ENCODE results near the gene LRIF1. TPM values are rescaled to one million over a fixed set of nuclear protein-coding genes. Genes with fewer than 3 reads are reported as not detected.
A peak's percentile ranks its signal among the peaks of the same experiment; 100 is the strongest.

The LRIF1 gene
- total and polyA plus RNA-seq, 2 of the 8 experiments (the other 6 are each of a cell fraction or from before 2014, with no cell fraction given): 5.2 to 19.3 TPM

DNA sequence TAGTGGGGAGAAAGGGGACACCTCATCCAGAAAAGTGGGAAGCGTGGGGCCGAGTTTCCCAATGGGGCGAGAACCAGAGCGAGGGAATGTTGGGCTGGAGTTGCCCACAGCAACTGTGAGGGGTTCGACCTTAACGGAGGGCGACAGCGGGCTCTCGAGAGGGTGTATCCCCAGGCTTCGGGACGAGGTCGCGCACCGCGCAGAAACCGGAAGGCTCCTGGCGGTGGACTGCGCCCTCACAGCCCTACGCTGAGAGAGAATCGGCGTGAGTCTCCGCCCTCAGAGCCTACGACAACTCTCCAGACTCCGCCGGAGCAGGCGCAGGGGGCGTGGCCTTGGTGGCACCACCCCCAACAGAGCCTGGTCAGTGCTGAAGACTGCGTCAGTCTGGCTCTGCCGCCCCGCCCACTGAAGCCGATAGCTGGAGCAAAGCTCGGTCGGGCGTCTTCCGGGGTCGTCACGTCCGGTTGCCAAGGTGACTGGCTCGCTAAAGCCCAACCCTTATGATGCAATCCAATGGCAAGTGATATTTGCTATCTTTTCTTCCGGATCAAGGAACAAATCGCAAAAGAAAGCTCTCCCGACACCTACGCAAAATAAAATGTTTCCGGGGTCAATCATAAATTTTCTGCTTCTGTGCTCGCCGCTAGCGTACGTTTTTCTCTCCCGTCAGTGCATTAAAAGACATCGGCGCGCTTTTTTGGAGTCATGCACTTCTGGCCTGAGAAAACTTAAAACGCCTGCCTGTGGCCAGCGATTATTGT lies at the start of gene LRIF1 (continued):
- TF ChIP-seq NRF1 (IDR thresholded peaks at IDR 0.05; ENCODE audit: low read depth, low read length): peak; percentile 37; the same call in 1 of the 2 replicates
- TF ChIP-seq CBX5 (IDR thresholded peaks at IDR 0.05; ENCODE audit: low read depth, low read length): no peak
- no peak for TF ChIP-seq KDM1A (IDR thresholded peaks at IDR 0.05; ENCODE audit: borderline replicate concordance, low read length)
- no peak for TF ChIP-seq EZH2 (IDR thresholded peaks at IDR 0.05; ENCODE audit: low read depth, low read length, severe bottlenecking)
- TF ChIP-seq EGR1 (IDR thresholded peaks at IDR 0.05; ENCODE audit: borderline replicate concordance, low read depth, low read length): no peak
- TF ChIP-seq YY1 (IDR thresholded peaks at IDR 0.05; ENCODE audit: low read depth, low read length): no peak
- TF ChIP-seq POLR2AphosphoS5 (IDR thresholded peaks at IDR 0.05; ENCODE audit: low read depth, low read length): peak; percentile 90
- no peak for TF ChIP-seq SIX5 (IDR thresholded peaks at IDR 0.05; ENCODE audit: low read depth, low read length)
- TF ChIP-seq GTF2F1 (IDR thresholded peaks at IDR 0.05; ENCODE audit: borderline replicate concordance, low read depth, low read length): no peak
- TF ChIP-seq ZNF274 (IDR thresholded peaks at IDR 0.05; ENCODE audit: borderline replicate concordance, extremely low read depth, low read length): no peak
- no peak for TF ChIP-seq CHD2 (IDR thresholded peaks at IDR 0.05; ENCODE audit: low read length)
- TF ChIP-seq SP2 (IDR thresholded peaks at IDR 0.05; ENCODE audit: low read length): no peak
- no peak for TF ChIP-seq JUN (IDR thresholded peaks at IDR 0.05; ENCODE audit: low read depth, low read length)
- TF ChIP-seq EP300 (IDR thresholded peaks at IDR 0.05; ENCODE audit: borderline replicate concordance in 1 of 2, low read depth in 2 of 2, low read length in 2 of 2): no peak
- TF ChIP-seq RNF2 (IDR thresholded peaks at IDR 0.05; ENCODE audit: borderline replicate concordance, low read depth, low read length, missing control alignments, poor library complexity, severe bottlenecking): no peak
- TF ChIP-seq BACH1 (IDR thresholded peaks at IDR 0.05; ENCODE audit: low read length): no peak
- TF ChIP-seq MAFK (IDR thresholded peaks at IDR 0.05; ENCODE audit: low read depth, low read length): no peak
- no peak for TF ChIP-seq JUND (IDR thresholded peaks at IDR 0.05; ENCODE audit: low read length)
- TF ChIP-seq SUZ12 (IDR thresholded peaks at IDR 0.05; ENCODE audit: low read length): no peak
- peak; percentile 97 for TF ChIP-seq CEBPB (IDR thresholded peaks at IDR 0.05; ENCODE audit: low read depth, low read length)
- no peak for TF ChIP-seq NANOG (IDR thresholded peaks at IDR 0.05; ENCODE audit: insufficient read depth, low read depth, low read length, poor library complexity, severe bottlenecking)
- TF ChIP-seq RFX5 (IDR thresholded peaks at IDR 0.05; ENCODE audit: borderline replicate concordance, low read depth, low read length): no peak
- no peak for TF ChIP-seq E2F6 (IDR thresholded peaks at IDR 0.05)
- TF ChIP-seq BCL11A (IDR thresholded peaks at IDR 0.05; ENCODE audit: low read depth in 2 of 2, low read length in 2 of 2): no peak
